Islet precursor cell (in vitro differentiated cells): ENCODE measurements around the gene SCRN2.

Source experiments
- DNase-seq: peaks from one replicate; pipeline ENCODE4 v3.0.0-alpha.2; 2018

Gene SCRN2

GRCh38 chr17:47844814-47845715 lies 4.0 kb upstream of the SCRN2 start:
- DNase-seq, result no peak

GRCh38 chr17:47844227-47844626 lies 3.2 kb upstream of the SCRN2 start:
- no peak for DNase-seq

- DNase-seq, result no peak
Observed at GRCh38 chr17:47843391-47843730, 2.3 kb upstream of the SCRN2 start.

GRCh38 chr17:47841488-47842291 lies 617 bp upstream of the SCRN2 start:
- DNase-seq, result no peak

GRCh38 chr17:47840001-47840741 lies 902 bp downstream of the SCRN2 start:
- no peak for DNase-seq

- DNase-seq, result no peak
Observed at GRCh38 chr17:47839071-47839470, 2.0 kb downstream of the SCRN2 start.

GRCh38 chr17:47838636-47839035 lies 2.4 kb downstream of the SCRN2 start:
- no peak for DNase-seq

- DNase-seq, result no peak
Observed at GRCh38 chr17:47837401-47838039, 3.6 kb downstream of the SCRN2 start.

- DNase-seq, result no peak
Observed at GRCh38 chr17:47836601-47837000, 4.5 kb downstream of the SCRN2 start.

GRCh38 chr17:47834756-47835155 lies 6.3 kb downstream of the SCRN2 start:
- no peak for DNase-seq

- no peak for DNase-seq
Observed at GRCh38 chr17:47831934-47832327, 9.1 kb downstream of the SCRN2 start.

GRCh38 chr17:47831003-47831933 lies 9.8 kb downstream of the SCRN2 start, which contains the start of the genes LRRC46 and MRPL10:
TSS of gene LRRC46 (plus strand) at chr17:47831670. CDS start at chr17:47831990, 320 bp downstream.
TSS of gene MRPL10 (minus strand) at chr17:47831541. CDS start at chr17:47831511, 30 bp downstream.
- peak; percentile 98 for DNase-seq

- DNase-seq, result no peak
Observed at GRCh38 chr17:47830396-47831002, 10.6 kb downstream of the SCRN2 start.

- DNase-seq, result no peak
Observed at GRCh38 chr17:47829870-47830269, 11.2 kb downstream of the SCRN2 start.

- no peak for DNase-seq
Observed at GRCh38 chr17:47823519-47823918, 17.6 kb downstream of the SCRN2 start.

- no peak for DNase-seq
Observed at GRCh38 chr17:47822785-47823184, 18.3 kb downstream of the SCRN2 start.

- DNase-seq, result peak; percentile 98
Observed at GRCh38 chr17:47821424-47822391, 19.4 kb downstream of the SCRN2 start, which contains the start of gene OSBPL7. TSS of gene OSBPL7 (minus strand) at chr17:47821794. CDS start at chr17:47820278, 1,516 bp downstream.

GRCh38 chr17:47821031-47821423 lies 20.0 kb downstream of the SCRN2 start:
- DNase-seq, result no peak

GRCh38 chr17:47820033-47820789 lies 20.9 kb downstream of the SCRN2 start:
- peak; percentile 77 for DNase-seq
